CD4-positive, alpha-beta T cell treated with Interleukin-1 beta for 1 hour (primary cell): ENCODE data around the gene CEP131.
"Not testable (repeated sequence)": the region's sequence is repeated elsewhere in the genome, so short reads cannot be mapped to it uniquely, and the experiment has no call there.

ENCODE experiments used
- DNase-seq, 2 donors: peaks; one replicate each; pipeline ENCODE4 v3.0.0-alpha.2; 2020 to 2022

CEP131 gene

DNA sequence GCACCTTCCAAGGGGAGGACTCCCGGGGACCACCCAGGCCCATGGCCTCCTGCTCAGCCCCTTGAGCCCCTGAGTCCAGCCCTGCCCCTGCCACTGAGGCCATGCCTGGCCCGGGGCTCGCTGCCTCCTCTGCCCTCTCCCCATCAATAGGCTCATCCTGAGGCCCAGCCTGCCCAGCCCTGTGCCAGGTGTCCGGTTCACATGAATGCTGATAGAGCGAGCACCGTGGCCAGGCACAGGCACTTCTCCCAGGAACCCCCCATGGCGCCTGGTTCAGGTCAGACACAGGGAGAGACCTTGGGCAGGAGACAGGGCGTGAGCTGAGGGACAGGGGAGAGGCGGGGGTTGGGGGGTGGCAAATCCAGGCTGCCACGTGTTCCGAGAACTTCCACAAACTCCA, 60.3 kb downstream of the CEP131 start:
- DNase-seq = no peak

DNA sequence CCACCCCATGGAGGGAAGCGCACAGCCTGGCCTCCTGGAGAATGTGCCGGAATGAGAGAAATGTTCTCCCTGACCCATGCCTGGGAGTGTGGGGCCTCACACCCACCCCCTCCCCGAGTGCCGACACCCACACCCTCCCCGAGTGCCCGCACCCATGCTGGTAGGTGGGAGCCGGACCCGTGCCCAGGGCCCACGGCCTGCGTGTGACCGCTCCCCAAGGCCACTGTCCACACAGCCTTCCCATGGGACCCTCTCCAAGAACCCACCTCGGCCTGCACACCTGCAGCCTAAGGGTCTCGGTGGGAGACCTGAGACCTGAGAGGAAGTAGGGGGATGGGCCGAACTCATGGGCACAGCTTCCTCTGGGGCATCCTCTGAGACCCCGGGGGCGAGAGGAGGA, 60.8 kb downstream of the CEP131 start:
- DNase-seq = no peak

DNA sequence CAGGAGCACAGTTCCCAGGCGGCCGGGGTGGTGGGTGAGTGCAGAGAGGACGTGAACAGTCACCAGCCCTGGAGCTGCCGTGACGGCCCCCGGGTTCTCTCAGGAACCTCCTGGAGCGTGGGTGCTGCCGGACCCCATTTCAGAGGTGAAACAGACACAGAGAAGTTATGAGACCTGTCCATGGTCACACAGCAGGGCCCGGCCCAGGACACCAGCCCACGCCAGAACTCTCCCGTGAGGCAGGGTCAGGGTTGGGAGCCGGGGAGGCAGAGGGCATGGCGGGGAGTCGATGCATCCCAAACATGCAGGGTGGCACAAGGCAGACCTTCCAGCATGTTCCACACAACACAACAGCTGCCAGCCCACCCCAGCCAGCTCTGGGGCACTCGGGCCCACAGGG, 61.2 kb downstream of the CEP131 start:
- no peak for DNase-seq

DNA sequence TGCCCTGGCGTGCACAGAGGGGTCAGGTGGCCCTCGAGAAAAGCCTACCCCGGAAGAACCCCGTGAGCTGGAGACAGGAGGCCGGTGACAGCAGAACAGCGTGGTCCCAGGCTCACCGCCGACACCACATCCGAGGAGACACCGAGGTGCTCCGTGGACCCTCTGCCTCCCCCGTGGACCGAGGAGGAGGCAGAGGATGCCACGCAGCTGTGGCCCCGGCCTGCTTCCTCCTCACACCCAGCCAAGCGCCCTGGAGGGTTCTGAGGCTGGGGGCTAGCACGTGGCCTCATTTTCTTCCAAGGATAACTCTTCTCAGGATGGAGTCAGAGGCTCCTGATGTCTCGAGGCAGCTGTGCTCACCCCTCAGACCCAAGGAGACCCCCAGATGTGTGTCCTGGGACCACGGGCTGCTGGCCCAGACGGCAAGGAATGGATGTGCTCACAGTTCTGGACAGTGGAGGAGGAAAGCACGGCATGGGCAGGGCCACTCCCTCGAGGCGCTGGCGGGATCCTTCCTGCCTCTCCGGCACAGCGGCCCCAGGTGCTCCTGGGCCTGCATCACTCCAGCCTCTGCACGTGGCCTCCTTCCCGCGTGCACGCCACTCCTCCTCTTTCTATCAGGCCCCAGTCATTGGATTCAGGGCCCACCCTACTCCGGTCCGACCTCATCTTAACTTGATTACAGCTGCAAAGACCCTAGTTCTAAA, 61.9 kb downstream of the CEP131 start:
- DNase-seq = no peak

DNA sequence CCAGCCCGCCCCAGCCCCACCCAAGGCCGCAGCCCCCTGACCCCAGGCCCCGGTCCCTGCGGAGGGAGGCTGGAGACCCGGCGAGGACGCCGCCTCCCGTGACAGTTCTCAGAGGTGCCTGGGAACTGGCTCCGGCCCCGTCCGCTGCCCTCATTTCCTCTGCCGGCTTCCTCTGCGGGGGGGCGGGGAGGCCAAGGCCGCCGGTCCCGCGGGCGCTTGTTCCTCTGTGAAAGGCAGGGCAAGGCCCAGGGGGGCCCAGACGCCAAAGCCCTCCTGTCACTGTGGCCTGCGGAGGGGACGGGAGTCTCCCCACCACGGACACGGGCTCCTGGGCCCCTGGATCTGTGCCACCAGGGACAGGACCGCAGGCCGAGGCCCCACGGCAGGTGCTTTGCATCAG, 62.5 kb downstream of the CEP131 start:
- peak; percentile 10 to 45 for DNase-seq

DNA sequence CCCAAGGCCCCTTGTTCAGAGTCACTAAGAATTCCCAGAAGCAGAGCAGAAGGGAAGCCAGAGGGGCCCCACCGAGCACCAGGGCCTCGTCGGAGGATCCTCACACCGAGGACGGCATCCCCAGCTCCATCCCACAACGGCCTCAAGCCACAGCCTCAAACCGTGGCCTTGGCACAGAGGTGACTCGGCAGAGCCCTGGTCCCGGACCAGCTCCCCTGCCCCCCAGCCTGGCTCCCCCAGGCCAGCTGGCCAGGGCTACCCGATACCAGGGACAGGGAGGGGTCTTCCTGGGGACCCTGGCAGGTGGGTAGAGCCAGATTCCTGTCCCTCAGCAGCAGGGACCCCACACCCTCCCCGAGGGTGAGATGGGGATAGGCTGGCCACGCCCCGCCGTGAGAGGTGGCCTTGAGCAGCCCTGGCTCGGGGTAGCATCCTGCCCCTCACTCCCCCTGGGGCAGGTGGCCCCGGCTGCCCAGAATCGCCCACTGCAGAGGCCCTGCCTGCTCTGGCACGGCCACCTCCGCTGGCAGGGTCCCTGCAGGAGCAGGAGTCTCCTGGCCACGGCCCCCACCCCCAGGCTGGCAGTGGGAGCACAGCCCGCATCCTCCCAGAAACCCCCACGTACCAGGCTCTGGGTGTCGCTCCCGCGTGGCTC, 63.0 kb downstream of the CEP131 start:
- no peak for DNase-seq

DNA sequence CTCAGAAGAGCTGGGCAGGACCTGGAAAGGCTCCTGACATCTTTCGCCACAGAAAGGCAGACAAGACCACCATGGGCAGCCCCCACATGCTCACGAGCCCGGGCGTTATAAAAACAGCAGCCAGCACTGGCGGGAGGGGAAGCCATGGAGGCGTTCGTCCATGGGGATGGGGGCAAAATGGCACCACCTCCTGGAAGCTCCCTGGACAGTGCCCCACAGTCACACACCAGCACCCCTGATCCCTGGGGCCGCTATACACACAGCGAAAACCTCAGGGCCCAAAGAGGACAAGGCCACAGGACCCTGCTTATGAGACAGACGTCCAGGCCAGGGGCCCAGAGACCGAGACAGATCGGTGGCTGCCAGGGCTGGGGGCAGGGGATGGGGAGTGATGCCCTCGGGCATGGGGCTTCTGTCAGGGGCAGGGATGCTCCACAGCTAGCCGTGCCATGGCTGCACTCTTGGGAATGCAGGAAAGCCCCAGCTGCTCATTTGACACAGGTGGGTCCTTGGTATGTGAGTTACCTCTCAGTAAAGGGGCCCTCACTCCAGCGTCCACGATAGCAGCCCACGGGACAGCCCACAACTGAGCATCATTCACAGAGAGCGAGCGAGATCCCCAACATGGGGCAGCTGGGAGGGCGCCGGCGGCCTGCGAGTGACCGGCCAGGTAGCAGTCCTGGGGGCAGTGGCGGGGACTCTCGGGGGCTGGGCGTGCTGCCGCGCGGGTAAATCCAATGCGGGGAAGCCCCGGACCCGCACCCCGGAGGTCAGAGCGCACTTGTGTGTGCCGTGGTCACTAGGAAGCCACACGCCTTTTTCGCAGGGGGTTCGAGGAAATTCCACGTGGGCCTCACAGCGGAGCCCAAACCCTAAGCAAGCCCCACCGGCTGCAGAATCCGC, 63.8 kb downstream of the CEP131 start:
- DNase-seq = no peak

DNA sequence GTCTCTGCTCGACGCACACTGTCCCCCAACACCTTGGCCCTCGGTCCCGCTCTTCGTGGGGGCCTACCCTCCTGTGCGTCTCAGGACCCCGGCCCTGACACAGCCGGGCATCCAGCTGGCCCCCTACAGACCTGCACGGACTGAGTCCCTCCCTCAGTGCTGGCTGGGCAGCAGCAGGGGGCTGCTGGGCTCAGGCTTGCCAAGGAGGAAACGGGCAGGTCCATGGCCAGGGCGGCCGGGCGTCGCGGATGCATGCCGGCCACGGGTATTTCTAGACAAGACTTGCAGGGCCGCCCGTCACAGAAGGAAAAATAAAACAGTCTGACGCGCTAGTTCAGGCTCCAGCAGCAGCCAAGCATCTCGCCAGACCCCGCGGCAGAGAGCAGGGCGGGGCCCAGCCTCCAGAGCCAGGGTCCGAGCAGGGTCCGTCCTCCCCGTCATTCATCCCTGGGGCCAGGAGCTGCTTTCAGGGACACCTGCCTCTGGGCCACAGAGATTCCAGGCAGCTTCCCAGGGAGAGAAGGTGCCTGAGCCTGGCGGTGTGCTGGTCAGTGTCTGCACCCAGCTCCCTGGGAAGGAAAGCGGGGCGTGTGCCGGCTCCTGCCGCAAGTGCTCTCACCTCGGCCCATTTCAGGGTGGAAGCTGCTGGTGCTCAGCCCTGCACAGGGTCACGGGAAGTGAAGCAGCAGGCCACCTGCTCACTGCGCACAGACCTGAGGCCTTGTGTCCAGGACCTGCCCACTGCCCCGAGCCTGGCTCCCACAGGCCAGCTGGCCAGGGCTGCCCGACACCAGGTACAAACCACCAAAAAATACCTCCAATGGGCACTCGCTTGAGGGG, 64.7 kb downstream of the CEP131 start:
- no peak for DNase-seq

DNA sequence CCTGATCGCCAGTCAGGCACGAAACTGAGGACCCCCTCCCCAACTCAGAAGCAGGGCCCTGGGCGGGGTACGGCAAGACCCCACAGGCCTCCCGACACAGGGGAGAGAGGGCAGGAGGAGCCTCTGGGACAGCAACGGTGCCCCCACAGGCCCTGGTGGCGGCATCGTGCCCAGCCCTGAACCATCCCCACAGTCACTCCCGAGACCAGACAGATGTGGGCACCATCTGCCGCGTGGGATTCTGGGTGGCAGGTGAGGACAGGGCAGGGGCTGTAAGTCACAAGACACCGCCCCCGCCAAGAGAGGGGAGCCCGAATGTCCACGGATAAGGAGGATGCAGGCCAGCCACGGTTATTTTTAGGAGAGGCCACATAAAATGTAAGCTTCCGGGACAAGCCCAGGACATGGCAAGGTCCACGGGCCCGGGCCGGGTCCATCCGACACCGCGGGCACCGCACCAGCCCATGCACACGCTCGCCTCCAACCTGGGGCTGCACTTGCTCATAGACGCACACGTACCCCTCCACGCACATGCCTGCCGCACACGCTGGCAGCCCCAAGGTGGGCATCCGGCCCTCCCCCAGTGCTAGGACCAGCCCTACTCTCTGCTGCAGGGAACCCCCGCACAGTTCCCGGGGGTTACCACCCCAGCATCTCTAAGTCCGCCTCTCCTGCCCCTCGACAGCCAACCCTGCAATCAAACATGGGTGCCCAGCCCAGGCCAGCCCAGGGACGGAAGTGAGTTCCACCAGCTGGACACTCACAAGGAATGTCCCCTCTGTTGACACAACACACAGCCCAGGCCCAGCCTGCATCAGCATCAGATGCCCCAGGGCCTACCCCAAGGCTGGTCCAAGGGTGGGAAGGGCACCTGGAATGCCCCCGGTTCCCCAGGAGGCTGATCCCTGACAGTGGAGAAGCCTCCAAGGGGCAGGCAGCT, 65.6 kb downstream of the CEP131 start:
- no peak for DNase-seq

DNA sequence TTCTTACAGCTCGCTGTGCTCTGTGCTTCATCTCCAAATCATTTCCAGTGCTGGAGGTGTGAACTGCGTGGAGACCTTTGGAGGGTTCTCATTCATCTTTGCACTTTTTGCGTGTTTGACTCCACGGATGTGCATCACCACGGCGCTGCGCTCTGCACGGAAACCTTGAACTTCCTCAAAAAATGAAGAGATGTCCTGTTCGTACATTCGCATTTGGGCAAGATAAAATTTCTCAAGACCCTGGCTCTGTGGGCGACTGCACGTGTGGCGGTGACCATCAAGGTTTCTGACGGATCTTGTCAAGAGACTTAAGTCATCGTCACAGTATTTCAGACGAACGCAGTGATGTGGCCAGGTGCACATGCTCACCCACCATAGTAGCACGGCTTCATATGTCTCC, 67.8 kb downstream of the CEP131 start:
- peak in 1 of 2 donors; percentile 31 for DNase-seq

DNA sequence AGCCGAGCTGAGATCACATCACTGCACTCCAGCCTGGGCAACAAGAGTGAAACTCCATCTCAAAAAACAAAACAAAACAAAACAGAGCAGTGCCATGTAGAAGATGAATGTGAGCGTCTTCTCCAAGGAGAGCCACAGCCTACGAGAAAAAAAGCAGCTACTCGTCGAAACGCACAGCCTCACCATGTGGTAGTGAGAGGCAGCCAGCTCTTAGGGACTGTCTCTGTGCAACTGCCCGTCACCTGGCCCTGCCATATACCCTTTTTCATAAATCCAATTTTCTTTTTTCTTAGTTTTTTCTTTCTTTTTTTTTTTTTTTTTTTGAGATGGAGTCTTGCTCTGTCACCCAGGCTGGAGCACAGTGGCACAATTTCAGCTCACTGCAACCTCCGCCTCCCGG, 68.7 kb downstream of the CEP131 start:
- DNase-seq = not testable (repeated sequence)

DNA sequence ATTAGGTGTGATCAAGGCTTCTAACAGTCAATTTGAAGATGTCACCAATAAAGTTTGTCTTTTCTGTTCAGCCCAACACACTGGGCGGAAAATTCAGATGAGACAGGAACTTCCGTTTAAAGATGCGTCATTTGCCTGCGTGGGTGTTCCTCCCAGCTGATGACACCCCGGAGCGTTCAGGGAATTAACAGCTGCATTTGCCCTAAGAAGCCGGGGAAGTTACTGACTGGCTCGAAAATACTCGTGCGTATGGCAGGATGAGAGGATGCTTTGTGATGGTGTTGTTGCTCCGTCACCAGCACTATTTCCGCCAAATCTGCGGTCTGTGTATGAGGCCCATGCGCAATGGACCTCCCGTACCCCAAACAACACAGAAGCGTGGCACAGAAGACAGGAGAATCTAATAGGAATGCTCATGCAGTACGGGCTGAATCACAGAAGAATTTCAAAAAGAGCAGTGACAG, 69.4 kb downstream of the CEP131 start:
- DNase-seq = peak; percentile 33 to 46

DNA sequence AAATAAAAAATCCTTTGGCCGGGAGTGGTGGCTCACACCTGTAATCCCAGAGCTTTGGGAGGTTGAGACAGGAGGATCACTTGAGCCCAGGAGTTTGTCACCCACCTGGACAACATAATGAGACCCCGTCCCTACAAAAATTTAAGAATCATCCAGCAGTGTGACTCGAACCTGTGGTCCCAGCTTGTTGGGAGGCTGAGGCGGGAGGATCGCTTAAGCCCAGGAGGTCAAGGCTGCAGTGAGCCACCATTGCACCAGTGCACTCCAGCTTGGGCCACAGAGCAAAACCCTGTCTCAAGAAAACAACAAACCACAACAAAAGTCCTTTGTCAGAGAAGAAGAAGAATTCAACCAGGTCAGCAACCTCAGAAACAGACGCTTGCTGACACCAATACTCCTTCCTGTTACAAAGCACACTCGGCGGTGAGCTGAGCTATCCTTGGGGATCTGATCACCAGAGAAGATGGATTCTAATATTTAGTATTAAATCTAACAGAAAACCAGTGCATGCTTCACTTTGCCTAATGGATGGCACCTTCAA, 70.4 kb downstream of the CEP131 start:
- no peak for DNase-seq

DNA sequence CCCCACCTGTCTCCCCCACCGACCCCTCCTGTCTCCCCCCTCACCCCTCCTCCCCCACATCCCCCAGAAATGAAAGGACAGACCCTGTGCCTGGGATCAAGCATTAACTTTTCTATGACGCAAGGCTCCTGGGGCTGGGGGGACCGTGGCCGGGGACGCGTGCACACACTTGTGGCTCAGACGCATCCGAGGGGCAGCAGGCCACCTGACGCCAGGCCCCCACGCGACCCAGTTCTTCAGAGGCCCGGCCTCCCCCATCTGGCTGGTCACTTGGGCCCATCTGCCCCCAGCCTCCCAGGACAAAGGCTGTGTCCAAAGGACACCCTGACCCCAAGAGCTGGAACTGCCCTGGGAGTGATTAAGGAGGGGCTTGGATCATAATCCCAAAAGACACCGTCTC, 71.5 kb downstream of the CEP131 start:
- no peak for DNase-seq

DNA sequence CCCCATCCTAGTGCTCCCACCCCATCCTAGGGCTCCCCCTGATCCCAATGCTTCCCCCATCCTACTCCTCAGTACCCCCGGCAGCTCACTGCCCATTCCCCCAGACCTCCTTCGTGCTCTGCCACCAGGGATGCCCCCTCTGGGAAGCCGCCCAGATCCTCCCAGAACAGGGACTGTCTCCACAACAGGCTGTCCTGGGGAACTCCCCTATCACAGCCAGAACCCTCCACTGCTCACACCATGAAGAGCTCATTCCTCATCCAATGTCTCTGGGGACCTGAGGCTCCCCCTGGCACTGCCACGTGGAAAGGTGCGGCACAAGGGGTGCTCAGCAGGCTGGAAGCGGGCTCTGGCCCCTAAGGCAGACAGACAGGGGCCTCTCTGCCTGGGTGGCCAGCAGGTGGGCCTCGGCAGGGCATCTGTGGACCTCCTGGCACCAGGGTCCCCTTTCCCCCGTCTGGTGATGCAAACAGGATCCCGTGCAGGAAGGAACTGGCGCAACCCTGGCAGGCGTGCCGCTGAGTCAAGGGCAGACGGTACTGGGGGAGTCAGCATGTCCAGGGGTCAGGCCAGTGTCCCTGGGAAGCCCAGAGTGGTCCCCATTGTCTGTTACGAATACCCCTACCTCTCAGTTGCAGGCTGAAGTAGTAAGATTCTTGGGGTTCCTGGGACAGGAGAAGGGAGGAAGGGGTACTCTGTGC, 72.2 kb downstream of the CEP131 start:
- DNase-seq = peak in 1 of 2 donors; percentile 73

DNA sequence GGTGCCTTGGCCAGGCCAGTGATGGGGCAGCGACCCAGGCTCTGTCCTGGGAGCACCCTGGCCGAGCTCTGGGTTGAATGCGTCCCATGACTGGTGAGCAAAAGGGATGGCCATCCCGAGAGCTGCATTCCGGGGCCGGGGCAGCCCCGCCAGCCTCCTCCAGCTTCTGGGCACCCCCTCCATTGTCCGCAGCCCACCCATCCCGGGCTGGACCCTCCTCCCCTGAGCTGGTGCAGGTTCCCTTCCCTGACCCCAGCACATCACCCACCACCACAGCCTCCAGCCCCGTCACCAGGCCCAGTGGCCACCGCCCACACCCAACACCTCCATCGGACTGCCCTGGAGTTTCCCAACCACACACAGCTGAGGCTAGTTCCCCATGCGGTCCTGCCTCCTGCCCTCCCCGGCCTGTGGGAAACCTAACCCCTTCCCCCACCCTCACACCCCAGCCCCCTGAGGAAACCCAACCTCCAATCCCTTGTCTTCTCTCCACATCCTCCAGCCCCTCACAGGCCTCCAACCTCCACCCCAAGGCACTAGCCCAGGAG, 73.7 kb downstream of the CEP131 start:
- peak in 1 of 2 donors; percentile 67 for DNase-seq

DNA sequence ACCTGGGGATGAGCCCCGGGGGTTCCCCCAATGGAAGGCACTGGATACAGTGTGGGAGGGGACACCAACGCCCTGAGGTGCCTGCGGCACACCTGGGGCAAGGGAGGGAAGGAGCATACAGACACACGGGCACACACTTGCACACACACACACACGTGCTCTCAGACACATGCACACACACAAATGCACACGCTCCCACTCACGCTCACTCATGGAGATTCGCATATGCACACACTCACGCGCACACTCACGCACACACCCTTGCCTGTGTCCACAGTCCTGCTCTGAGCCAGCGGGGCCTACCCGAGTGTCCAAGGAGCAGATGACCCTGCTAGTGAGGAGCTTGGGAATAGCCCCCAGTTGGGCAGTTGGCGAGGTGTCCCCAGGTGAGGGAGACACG, 74.2 kb downstream of the CEP131 start:
- no peak for DNase-seq

DNA sequence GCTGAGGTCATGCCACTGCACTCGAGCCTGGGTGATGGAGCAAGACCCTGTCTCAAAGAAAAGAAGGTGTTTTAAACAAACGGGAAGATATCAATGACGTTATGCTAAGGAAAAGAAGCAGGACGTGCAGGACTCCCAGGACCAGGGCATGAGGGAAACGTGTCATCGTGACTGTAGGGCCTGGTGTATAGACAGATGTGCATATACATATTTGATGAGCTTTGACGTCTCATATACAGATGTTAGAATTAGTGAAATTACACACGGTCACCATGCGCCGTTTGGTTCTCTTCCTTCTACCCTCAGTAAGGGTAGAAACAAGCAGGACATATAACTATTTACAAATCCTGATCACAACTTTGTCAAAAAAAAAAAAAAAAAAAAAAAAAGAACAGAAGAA, 75.1 kb downstream of the CEP131 start:
- no peak for DNase-seq

DNA sequence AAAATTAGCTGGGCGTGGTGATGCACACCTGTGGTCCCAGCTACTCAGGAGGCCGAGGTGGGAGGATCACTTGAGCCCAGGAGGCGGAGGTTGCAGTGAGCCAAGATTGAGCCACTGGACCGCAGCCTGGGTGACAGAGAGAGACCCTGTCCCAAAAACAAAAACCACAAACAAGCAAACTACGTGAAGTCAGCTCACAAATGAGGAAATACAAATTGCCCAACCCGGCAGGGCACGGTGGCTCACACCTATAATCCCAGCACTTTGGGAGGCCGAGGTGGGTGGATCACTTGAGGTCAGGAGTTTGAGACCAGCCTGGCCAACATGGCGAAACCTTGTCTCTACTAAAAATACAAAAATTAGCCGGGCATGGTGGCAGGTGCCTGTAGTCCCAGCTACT, 76.6 kb downstream of the CEP131 start:
- not testable (repeated sequence) for DNase-seq

DNA sequence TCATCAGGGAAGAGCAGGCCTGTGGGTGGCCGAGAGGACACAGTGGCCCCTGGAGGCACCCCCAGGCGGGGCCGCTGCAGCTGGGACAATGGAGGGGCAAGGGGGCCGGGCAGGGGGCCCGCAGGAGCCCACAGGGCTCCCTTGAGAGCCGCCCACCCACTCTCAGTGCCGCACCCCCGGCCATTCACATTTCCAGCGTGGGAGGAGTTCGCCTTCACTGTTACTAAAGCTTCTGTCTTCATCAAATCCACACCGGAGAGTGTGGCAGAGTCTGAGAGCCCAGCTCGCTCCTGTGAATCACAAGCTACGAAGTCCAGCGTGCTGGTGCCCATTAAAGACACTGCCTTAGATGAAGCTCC, 78.4 kb downstream of the CEP131 start:
- no peak for DNase-seq
